Measurements from ENCODE around the gene AAK1. TPM values are rescaled to one million over a fixed set of nuclear protein-coding genes. Genes with fewer than 3 reads are reported as not detected.
"Not testable (repeated sequence)": the region's sequence is repeated elsewhere in the genome, so short reads cannot be mapped to it uniquely, and the experiment has no call there.

The AAK1 gene
- total RNA-seq, 1 donor from 2014 or later: 30.8 TPM

- DNase-seq (ENCODE audit: low spot score): no peak
Observed at GRCh38 chr2:69572641-69573040, 70.9 kb downstream of the AAK1 start.

GRCh38 chr2:69571189-69571588 is 72.3 kb downstream of the AAK1 start:
- DNase-seq (ENCODE audit: low spot score): no peak

GRCh38 chr2:69570474-69570873 is 73.1 kb downstream of the AAK1 start:
- DNase-seq (ENCODE audit: low spot score): no peak

GRCh38 chr2:69567909-69568300 is 75.6 kb downstream of the AAK1 start:
- no peak for DNase-seq (ENCODE audit: low spot score)

- no peak for DNase-seq (ENCODE audit: low spot score)
Observed at GRCh38 chr2:69567157-69567908, 76.2 kb downstream of the AAK1 start.

- DNase-seq (ENCODE audit: low spot score): no peak
Observed at GRCh38 chr2:69566669-69567068, 76.9 kb downstream of the AAK1 start.

- DNase-seq (ENCODE audit: low spot score): no peak
Observed at GRCh38 chr2:69565431-69565839, 78.1 kb downstream of the AAK1 start.

GRCh38 chr2:69564604-69565003 is 78.9 kb downstream of the AAK1 start:
- DNase-seq (ENCODE audit: low spot score): no peak

- no peak for DNase-seq (ENCODE audit: low spot score)
Observed at GRCh38 chr2:69563021-69563420, 80.5 kb downstream of the AAK1 start.

- DNase-seq (ENCODE audit: low spot score): no peak
Observed at GRCh38 chr2:69561101-69561500, 82.4 kb downstream of the AAK1 start.

- no peak for DNase-seq (ENCODE audit: low spot score)
Observed at GRCh38 chr2:69560147-69560482, 83.4 kb downstream of the AAK1 start.

GRCh38 chr2:69559442-69560146 is 83.9 kb downstream of the AAK1 start:
- no peak for DNase-seq (ENCODE audit: low spot score)

GRCh38 chr2:69556008-69556407 is 87.5 kb downstream of the AAK1 start:
- no peak for DNase-seq (ENCODE audit: low spot score)

GRCh38 chr2:69554981-69555380 is 88.6 kb downstream of the AAK1 start:
- DNase-seq (ENCODE audit: low spot score): peak; percentile 38

- DNase-seq (ENCODE audit: low spot score): no peak
Observed at GRCh38 chr2:69554568-69554967, 89.0 kb downstream of the AAK1 start.

GRCh38 chr2:69553991-69554390 is 89.5 kb downstream of the AAK1 start:
- DNase-seq (ENCODE audit: low spot score): no peak

- DNase-seq (ENCODE audit: low spot score): not testable (repeated sequence)
Observed at GRCh38 chr2:69550511-69550910, 93.0 kb downstream of the AAK1 start.

GRCh38 chr2:69549421-69549820 is 94.1 kb downstream of the AAK1 start:
- DNase-seq (ENCODE audit: low spot score): peak; percentile 36

- DNase-seq (ENCODE audit: low spot score): no peak
Observed at GRCh38 chr2:69547984-69548715, 95.4 kb downstream of the AAK1 start.

GRCh38 chr2:69546646-69547045 is 96.9 kb downstream of the AAK1 start:
- DNase-seq (ENCODE audit: low spot score): no peak

- DNase-seq (ENCODE audit: low spot score): no peak
Observed at GRCh38 chr2:69545477-69545932, 98.0 kb downstream of the AAK1 start.

GRCh38 chr2:69544951-69545350 is 98.6 kb downstream of the AAK1 start:
- DNase-seq (ENCODE audit: low spot score): no peak

- no peak for DNase-seq (ENCODE audit: low spot score)
Observed at GRCh38 chr2:69539549-69539908, 104.0 kb downstream of the AAK1 start.
